G401.6 (cell line): Measurements from ENCODE around the gene TLCD3B.

Experiments
- FAIRE-seq: peaks from 2 replicates; lab custom pipeline; 2012; peaks lifted over from hg19 to GRCh38; lab: Jason Lieb, UNC

TLCD3B gene

GRCh38 chr16:30030841-30031413 is at the start of gene TLCD3B:
TLCD3B (minus strand) TSS chr16:30031271; CDS start chr16:30030527, 744 bp downstream.
- no peak for FAIRE-seq

GRCh38 chr16:30079480-30079879 is 48.4 kb upstream of the TLCD3B start:
- FAIRE-seq = no peak

GRCh38 chr16:30078744-30079143 is 47.7 kb upstream of the TLCD3B start:
- no peak for FAIRE-seq

- no peak for FAIRE-seq
These were observed 46.6 kb upstream of the TLCD3B start for GRCh38 chr16:30077656-30078055.

- no peak for FAIRE-seq
These were observed 45.3 kb upstream of the TLCD3B start for GRCh38 chr16:30076276-30076791.

- FAIRE-seq = no peak
These were observed 44.6 kb upstream of the TLCD3B start, which contains the start of gene PPP4C for GRCh38 chr16:30075503-30076275. PPP4C (plus strand) TSS chr16:30075994; CDS start chr16:30076378, 384 bp downstream.

- no peak for FAIRE-seq
These were observed 39.4 kb upstream of the TLCD3B start for GRCh38 chr16:30070490-30070889.

GRCh38 chr16:30069611-30070462 is 38.8 kb upstream of the TLCD3B start:
- FAIRE-seq = no peak

- no peak for FAIRE-seq
These were observed 37.9 kb upstream of the TLCD3B start for GRCh38 chr16:30068750-30069610.

- no peak for FAIRE-seq
These were observed 37.3 kb upstream of the TLCD3B start for GRCh38 chr16:30068333-30068732.

- FAIRE-seq = no peak
These were observed 36.5 kb upstream of the TLCD3B start for GRCh38 chr16:30067584-30067916.

GRCh38 chr16:30066761-30067583 is 35.9 kb upstream of the TLCD3B start:
- no peak for FAIRE-seq

- no peak for FAIRE-seq
These were observed 35.1 kb upstream of the TLCD3B start for GRCh38 chr16:30065943-30066760.

- peak; percentile 95 for FAIRE-seq
These were observed 34.3 kb upstream of the TLCD3B start, which contains the start of gene ALDOA for GRCh38 chr16:30065102-30065942. ALDOA (plus strand) TSS chr16:30065760; CDS start chr16:30066898, 1,138 bp downstream.

GRCh38 chr16:30064729-30065101 is 33.6 kb upstream of the TLCD3B start:
- FAIRE-seq = no peak

GRCh38 chr16:30063893-30064728 is 33.0 kb upstream of the TLCD3B start:
- no peak for FAIRE-seq

- FAIRE-seq = no peak
These were observed 32.3 kb upstream of the TLCD3B start for GRCh38 chr16:30063278-30063892.
